GM19043 (cell line): ENCODE data around the gene ZBP1.

Source experiments
- ATAC-seq: cut with Tn5 transposase; IDR thresholded peaks from one replicate; pipeline ENCODE4 v1.9.1; 2021; ENCODE audit warnings: low read depth; ENCODE audit not compliant: unreplicated experiment

ZBP1 gene

GRCh38 chr20:57561356-57562279 is 58.6 kb downstream of the ZBP1 start:
- ATAC-seq = no peak

- no peak for ATAC-seq
These were observed 59.5 kb downstream of the ZBP1 start, which contains the start of gene PCK1 for GRCh38 chr20:57560554-57561355. Gene PCK1 (plus strand): TSS chr20:57561110. CDS start chr20:57561412, 302 bp downstream.

GRCh38 chr20:57559658-57560553 is 60.3 kb downstream of the ZBP1 start:
- ATAC-seq = no peak

GRCh38 chr20:57559289-57559634 is 61.0 kb downstream of the ZBP1 start:
- ATAC-seq = no peak

GRCh38 chr20:57558614-57559288 is 61.5 kb downstream of the ZBP1 start:
- ATAC-seq = no peak

- no peak for ATAC-seq
These were observed 62.2 kb downstream of the ZBP1 start for GRCh38 chr20:57557926-57558613.

GRCh38 chr20:57556980-57557274 is 63.3 kb downstream of the ZBP1 start:
- no peak for ATAC-seq

- no peak for ATAC-seq
These were observed 64.6 kb downstream of the ZBP1 start for GRCh38 chr20:57555457-57556184.
